GM21390 (cell line): ENCODE data around the gene PDGFC.
A peak's percentile ranks its signal among the peaks of the same experiment; 100 is the strongest.

Experiments used
- ATAC-seq: cut with Tn5 transposase; IDR thresholded peaks from one replicate; pipeline ENCODE4 v1.9.1; 2021; ENCODE audit not compliant: unreplicated experiment

The PDGFC gene

DNA sequence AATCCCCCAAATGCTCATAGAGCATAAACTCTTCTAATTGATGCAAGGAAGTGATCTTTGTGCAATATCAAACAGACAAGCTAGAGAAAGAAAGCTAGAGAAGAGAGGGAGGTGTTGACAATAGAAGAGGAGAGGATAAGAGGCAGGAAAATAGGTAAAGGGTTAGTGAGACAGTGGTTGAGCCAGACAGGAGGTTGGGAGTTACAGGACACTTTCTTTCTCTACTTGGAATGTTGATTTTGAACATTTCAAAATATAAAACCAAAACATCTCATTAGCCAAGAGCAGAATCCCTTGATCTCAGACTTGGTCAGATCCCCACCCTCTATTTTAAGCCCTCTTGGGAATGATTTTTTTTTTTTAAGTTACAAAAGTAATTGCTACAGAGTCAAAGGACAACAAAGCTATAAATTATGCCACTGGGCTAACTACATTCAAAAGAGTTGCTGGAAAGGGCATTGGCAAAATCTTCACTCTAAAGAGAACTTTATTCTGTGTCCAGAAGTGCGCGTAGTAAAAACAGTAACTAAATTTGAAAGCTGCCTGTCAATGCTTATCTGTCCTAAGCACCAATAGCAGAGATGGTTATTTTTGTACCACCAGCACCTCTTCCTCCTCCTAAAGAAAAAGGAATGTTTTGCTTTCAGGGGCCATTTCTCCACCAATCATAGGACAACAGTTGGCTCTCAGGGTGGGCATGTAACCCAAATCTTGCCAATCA lies 133.8 kb downstream of the PDGFC start:
- no peak for ATAC-seq

DNA sequence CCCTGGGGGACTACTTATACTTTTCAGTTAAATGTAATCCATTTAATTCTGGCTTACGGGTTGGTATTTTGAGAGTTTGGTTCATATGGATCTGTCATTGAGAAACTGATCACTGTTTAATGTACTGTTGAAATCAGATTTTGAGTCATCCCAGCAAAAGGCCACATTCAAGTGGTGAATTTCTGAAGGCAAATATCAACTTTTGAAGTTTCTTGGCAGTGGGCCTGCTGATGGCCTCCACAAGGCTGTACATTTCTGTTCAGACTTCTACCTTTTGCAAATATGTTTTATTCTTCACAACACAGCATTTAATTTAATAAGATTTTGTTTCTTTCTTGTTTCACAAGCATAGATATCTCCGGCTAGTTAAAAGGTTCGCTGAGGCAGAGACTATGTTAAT lies 138.7 kb downstream of the PDGFC start:
- ATAC-seq: no peak

DNA sequence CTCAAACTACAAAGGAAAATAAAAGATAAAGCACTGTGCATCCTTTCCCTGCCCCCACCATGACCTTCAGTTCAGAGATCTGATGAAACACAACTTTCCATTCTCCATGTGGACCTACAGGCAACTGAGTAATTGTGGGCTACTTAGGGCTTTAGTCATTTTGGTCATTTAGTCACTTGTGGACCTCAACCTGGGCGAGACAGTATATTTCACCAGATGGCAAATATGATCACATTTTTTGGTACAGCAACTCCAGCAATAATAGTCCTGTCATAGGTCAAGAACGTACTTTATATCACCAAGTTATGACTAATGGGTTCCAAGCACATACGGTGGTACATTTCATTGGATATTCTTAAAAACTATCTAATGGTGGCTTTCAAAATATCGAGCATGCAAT lies 141.2 kb downstream of the PDGFC start:
- ATAC-seq: no peak

DNA sequence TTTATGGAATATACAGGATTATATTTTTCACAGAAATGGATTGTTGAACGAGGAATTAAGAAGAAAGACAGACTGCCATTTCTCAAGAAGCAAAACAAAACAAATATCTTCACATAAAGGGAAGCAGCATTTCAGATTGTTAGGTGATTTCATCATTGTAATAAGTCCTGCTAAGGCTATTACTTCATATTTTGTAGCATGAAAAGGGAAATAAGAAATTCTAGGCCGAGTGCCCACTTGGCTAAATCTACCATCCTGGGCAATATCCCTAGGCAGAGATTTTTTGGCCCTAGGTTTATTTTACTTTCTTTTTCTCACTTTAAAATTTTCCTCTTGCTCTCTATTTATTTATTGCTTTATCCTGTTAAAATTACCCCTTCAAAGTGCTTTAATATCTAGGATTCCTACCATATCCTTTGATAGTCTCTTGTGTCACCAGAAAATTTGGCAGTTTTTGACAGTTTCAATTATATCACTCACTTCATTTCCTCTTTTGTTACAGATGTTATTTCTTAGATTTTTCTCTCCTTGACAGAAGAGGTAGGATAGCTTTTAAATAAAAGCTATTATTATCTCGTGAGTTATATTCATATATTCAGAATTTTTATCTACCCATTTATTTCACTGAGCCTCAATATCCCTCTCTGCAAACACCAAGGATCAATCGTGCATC lies 142.3 kb downstream of the PDGFC start:
- ATAC-seq: no peak

DNA sequence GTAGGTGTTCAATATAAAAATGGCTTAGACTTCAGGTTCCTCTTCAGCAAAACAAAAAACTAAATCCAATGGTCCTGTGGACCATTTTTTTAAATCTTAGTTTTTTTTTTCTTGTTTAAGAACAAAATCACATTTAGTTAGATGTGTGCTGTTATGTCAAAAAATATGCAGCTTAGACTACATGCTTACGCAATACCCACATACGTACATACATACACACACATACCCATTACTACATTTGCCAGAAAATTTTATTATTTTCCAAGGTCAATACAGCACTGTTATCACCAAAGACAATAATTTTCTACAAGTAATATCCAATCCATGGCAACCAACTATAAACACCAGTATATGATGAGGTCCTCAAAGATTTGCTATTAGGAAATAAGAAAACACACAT lies 144.1 kb downstream of the PDGFC start:
- no peak for ATAC-seq

DNA sequence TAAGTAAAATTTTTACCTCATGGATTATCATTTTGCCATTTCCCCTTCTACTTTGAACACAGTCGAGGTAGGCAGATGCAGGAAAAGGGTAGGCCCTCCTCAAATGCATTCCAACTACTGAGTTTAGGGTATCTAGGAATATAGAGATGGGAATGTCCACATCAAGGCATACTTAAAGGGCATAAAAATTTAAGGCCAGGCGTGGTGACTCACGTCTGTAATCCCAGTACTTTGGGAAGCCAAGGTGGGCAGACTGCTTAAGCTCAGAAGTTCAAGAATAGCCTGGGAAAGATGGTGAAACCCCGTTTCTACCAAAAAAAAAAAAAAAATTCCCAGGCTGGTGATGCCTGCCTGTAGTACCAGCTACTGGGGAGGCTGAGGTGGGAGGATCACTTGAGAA lies 146.5 kb downstream of the PDGFC start:
- ATAC-seq: no peak

DNA sequence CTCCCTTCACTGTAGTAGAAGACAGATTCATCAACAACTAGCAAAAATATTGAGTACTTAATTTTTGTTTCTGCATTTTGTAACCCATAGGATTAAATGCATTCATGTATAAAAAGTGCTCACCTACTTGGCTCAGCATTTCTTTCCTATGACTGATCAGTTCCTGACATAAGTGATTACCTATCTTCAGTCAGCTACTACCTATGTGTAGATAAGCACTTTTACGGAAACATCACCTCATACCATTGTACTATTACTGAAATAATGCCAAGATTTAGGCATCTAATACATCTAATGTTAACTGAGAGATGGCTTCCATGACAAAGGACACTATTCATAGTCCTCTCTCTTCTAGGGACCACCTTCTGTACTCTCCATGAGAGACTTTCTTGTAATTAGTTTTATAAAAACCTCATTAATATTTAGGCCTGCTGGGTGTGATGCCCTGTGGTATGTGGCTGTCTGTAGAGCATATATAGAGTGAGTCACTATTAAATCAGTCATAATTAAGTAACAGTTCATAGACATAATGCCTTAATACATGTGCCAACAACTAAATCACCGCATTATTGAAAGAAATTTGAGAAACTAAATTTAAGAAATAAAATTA lies 147.0 kb downstream of the PDGFC start:
- ATAC-seq: no peak

DNA sequence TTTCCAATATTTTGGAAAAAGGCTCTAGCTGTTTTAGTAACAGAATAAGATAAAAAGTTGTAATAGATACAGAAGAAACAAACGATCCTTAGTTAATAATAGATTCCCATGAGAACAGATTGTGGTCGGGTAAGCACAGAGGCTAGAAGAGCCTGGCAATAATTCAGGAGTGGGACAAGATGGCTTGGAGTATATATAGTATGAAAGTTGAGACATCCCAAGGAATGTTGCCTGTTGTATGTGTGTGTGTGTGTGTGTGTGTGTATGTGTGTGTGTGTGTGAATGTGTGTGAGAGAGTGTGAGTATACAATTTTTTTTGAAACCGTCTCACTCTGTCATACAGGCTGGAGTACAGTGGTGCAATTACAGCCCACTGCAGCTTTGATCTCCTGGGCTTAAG lies 150.7 kb downstream of the PDGFC start:
- ATAC-seq: no peak

DNA sequence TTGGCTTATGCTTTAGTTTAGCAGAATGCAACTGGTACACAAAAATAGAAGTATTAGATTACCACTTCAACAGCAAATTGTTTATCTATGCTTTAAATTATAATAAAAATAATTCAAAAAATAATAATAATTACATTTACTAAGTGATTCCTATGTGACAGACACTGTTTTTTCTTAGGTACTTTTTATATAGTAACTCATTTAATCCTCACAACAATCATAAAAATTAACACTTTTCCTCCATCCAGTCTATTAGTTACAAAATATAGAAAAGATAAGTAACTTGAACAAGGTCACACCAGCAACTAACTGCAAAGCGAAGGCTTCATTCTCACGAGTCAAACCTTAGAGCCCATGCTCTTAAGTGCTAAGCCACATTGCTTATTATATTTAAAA lies 155.2 kb downstream of the PDGFC start:
- no peak for ATAC-seq

DNA sequence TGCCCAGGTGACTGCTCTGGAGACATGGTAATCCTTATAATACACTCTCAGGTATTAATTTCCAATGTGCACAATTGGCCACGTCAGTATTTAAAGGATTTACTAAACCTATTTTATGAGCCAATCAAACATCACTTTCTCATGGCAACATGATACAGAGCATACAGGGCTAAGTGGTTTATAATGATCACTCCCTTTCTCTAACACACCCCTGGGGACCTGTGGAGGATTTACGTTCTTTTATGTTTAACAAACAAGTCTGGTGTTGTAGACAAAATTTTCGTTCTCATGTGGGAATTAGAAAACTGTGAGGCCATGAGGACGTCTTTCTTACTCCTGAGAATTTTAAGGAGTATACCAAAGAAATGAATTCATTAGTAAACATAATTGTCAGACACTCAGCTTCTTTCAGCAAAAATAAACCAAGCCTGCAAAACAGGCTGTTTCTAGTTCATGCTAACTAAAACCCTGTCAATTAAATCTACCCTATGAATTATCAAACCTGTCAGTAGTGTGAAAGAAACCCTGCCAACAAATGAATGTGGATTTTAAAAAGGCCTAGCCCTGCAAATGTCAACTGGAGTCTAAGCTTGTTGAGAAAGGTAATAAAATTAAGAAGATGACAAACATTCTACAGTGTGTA lies 155.8 kb downstream of the PDGFC start:
- ATAC-seq: no peak

DNA sequence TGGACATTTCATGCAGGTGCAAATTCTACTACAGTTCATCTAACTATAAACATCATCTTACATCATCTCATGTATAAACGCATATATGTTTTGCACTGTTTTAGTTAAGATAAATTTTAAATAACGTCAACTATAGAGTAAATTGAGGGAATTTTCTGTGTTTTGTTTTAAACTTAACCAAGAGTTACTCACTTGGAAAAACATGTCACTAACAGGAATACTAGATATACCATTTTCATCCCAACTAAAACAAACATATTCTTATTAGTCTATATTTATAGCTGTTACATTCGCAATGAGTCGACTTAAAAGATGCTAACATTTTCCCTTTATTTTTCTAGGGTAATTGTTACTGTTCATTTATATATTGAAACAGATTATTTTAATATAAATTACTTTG lies 159.6 kb downstream of the PDGFC start:
- ATAC-seq: no peak

DNA sequence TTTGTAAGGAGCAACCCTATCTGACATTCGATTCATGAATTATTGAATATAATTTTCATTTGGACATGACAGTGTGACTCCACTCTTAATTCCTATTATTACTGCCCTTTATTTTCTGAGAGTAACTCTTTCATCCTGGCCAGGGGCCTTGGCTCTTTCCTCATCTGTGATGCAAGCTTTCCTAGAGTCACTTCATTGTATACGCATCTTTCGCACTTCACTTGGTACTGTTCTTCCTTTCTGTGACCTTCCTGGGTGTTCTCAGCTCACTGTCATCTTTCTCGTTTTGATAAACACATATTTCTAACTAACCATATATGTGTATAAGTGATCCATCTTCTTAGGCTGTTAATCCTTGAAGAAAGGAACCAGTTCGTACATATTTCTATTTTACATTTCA lies 160.3 kb downstream of the PDGFC start:
- no peak for ATAC-seq

DNA sequence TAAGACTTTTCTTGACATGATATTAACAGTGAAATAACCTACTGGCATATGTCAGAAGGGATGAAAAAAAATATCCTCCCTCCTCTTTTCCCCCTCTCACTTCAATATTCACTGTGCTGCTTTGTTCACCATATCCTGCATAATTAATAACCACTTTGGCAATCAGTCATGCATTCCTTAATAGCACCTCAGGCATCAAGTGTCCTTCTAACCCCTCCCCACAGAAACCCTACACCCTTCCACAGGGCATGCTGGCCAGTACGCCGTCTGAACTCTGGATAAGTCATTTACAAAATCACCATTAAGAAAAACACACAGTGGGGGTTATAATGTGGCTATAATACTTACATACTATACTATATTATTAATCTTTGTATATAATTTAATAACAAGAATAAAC lies 165.9 kb downstream of the PDGFC start:
- ATAC-seq: no peak

DNA sequence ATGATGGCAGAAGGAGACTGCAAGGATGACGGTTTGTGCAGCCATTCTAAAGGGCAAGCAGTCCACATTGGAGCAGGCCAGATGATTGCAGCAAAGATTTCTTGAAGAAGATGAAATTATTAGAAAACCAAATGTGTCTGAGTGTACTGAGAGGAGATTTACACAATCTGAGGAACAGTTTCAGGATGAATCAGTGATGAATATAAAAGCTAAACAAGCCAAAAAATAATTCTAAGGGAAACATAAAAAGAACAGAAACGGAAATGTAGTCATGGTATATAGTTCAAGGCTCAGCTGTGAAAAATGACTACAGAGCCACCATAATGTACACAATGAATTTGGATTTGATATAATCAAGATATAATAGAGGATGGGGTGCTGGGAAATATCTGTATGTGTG lies 168.5 kb downstream of the PDGFC start:
- no peak for ATAC-seq

DNA sequence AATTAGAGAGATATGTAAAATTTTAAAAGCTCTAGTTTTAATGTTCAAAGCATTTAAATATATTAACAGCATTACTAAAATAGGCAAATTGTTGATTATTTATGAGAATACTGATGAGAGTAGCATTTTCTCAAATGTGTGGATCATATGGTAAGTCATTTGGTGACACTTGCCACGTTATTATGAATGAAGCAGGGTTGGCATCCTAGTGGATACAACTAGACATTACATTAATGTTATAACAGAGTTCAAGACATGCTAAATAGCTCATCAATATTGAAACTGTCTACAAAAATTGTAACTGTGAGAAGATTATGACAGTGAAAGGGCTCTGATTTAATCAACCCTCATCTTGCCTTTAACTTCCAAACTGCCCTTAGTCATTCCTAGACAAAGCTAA lies 171.1 kb downstream of the PDGFC start:
- ATAC-seq: peak; percentile 47

DNA sequence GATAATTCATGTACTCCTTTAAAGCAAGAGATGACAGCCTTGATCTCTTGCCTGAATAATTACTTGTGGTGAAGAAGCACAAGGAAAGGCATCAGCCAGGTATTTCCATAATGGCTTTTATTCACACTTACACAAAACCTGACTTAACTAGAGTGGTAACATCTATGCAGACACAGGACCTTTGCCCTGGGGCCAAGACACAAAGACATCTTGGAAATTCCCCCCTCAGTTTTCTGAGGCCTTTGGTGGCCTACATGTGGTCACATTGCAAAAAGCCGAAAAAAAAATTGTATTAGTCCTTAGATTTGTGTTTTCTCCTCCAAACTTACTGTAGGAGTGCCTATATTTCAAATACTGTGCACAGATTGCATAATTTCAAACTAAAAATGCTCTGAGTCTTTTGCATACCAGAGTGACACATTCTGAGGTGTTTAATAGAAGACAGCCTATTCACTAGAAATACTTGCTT lies 172.4 kb downstream of the PDGFC start:
- no peak for ATAC-seq

DNA sequence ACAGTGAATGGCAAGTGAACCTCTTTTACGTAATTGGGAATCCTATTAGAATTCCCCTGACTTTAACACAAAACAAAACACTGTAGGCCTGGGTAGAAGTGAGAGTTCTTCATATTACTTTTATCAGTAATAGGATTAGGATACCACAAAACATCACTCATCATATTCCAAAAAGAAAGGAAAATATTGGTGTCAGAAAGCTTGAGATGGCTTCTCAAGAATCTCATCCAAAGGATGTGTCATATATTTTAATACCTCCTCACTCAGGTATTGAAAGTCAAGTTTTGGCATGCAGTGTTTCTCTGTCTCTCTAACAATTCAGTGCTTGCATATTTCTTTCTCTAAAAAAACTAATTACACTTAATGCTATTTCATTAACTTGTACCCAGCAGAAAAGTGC lies 173.2 kb downstream of the PDGFC start:
- no peak for ATAC-seq

DNA sequence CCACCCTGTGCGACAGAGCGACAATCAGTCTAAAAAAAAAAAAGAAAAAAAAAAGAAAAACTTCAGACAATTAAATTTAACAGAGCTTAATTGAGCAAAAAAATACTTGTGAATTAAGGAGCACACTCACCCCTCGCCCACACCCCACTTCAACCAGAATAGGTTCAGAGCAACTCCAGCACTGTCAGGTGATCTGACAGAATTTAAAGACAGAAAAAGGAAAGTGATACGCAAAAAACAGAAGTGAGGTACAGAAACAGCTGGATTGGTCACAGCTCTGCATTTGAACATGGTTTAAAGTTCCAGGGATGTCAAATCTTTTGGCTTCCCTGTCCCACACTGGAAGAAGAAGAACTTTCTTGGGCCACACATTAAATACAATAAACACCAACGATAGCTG lies 174.4 kb downstream of the PDGFC start:
- ATAC-seq: no peak

DNA sequence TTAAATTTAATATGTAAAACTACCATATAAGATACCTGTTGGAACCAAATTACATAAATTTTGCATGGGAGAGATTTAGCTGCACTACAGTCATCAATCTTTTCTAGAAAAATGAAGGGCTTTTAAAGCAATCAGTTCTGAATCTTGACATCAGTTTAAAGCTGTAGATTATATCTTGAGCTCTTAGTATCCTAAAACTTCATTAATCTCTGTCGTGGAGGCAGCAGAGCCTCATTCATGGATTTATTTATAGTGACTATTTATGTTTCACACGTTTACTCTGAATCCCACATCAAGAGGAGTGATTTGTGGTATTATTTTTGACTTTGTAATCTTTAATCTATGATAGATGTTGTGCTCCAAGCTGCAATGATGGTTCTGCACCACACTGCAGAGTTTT lies 175.9 kb downstream of the PDGFC start:
- ATAC-seq: no peak

DNA sequence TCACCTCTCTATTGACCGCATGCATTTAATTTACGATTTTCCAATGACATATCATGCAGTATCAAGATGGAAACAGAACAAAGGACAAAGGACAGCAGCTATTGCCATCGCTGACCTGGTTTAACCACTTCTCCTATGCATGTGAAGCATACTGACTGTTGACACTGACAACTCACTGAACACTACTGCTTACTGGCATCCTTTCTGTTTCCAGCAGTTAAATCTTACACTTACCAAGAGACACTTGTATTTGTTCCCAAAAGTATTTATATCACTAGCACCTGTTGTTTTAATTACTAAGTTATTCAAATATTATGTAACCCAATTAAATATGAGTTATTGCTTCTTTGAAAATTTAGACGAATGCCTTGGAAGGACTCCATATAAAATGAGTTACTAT lies 176.7 kb downstream of the PDGFC start:
- ATAC-seq: no peak

DNA sequence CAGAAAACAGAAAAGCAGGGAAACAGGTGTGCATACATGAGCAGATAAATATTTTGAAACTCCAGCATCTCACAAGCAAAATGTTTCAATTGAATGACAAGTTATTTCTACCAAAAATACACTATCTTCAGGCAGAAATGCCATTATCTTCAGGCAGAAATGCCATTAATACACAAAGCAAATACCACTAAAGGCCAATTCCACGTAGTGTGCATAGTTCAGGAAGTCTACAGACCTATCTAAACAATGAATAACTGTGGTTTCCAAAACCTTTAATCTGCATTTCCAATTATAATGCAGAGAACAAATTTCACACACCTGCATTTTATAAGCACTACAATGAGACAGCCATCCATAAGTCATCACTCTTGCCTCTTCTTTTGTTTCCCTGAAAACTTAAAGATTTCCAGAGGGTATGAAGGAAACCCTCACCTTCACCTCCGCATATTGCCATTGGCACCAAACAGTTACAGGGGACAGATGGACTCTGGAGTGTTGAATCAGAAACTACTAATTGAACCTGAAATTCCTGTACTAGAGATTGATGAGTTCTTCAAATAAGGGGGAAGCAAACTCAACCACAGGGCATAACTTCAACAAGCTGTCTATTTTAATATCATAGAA lies 179.0 kb downstream of the PDGFC start:
- no peak for ATAC-seq

DNA sequence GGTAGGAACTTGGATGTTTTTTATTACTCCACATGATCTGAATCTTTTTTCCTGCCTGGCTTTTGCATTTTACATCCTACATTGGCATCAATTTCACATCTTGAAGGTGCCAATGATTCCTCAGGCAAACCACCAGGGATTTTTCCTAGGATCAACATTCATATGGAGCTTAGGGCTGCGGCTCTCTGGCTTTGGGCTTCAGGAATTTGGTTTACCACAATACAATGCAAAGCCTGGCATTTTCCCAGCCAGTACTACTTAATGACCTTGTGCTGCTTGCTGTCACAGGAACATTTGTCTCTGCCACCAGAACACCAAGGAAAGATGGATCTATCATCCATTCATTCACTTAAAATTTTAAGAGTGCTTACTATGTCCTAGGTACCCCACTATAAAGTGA lies 180.7 kb downstream of the PDGFC start:
- no peak for ATAC-seq
